SU-DHL-6 (cell line): ENCODE measurements around the gene CELSR1.

Source experiments
- EZH2phosphoT487 ChIP-seq: fragments of 200-600 bp; sonication (generic), shearing (Covaris generic); conservative IDR thresholded peaks from 2 replicates; pipeline ENCODE4 v1.6.1; 2018; ENCODE audit warnings: mild to moderate bottlenecking, antibody characterized with exemption, low read length, moderate library complexity, mixed read lengths
- TF ChIP-seq, protein P1 (sequence below): fragments of 200-600 bp; sonication (generic); IDR thresholded peaks from one replicate; pipeline ENCODE4 v1.5.1; 2017; ENCODE audit warnings: antibody characterized with exemption, mild to moderate bottlenecking, low read length, moderate library complexity; ENCODE audit not compliant: insufficient read depth, poor library complexity, severe bottlenecking

DNA sequence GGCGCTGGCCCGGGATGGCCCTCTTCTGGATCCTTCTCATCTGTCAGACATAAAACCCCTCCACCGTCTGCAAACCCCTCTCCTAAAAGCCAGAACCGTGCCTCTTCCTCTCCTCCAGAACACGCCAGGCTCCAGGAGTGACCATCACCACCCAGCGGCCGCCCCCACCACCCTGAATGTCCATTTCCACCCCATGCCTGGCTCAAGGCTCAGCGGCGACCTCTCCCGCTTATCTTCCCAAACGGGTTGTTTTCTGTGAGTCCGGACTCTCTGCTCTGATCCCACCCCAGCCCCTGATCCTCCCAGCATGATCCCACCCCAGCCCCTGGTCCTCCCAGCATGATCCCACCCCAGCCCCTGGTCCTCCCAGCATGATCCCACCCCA lies 37.6 kb downstream of the CELSR1 start:
- no peak for TF ChIP-seq EZH2phosphoT487
- TF ChIP-seq, protein P1, sequence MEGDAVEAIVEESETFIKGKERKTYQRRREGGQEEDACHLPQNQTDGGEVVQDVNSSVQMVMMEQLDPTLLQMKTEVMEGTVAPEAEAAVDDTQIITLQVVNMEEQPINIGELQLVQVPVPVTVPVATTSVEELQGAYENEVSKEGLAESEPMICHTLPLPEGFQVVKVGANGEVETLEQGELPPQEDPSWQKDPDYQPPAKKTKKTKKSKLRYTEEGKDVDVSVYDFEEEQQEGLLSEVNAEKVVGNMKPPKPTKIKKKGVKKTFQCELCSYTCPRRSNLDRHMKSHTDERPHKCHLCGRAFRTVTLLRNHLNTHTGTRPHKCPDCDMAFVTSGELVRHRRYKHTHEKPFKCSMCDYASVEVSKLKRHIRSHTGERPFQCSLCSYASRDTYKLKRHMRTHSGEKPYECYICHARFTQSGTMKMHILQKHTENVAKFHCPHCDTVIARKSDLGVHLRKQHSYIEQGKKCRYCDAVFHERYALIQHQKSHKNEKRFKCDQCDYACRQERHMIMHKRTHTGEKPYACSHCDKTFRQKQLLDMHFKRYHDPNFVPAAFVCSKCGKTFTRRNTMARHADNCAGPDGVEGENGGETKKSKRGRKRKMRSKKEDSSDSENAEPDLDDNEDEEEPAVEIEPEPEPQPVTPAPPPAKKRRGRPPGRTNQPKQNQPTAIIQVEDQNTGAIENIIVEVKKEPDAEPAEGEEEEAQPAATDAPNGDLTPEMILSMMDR, result no peak
